BE2C (cell line): ENCODE data around the gene LENG9.
A peak's percentile ranks its signal among the peaks of the same experiment; 100 is the strongest.

Source experiments
- DNase-seq: peaks from one replicate; pipeline ENCODE4 v3.0.0-alpha.2; 2020
- H3K27me3 ChIP-seq: fragments of 250-450 bp; sonication (Bioruptor Pico); 2 replicates; pipeline ENCODE4 v1.5.1; 2020; ENCODE audit warnings: mild to moderate bottlenecking
- H3K36me3 ChIP-seq: fragments of 250-450 bp; sonication (Bioruptor Pico); 2 replicates; pipeline ENCODE4 v1.5.1; 2020; ENCODE audit warnings: mild to moderate bottlenecking
- H3K4me1 ChIP-seq: fragments of 250-450 bp; sonication (Bioruptor Pico); 2 replicates; pipeline ENCODE4 v1.5.1; 2020
- H3K4me3 ChIP-seq: 2 replicates; pipeline ENCODE4 v1.5.1; 2011; ENCODE audit warnings: low read depth, low read length
- H3K9me3 ChIP-seq: fragments of 250-450 bp; sonication (Bioruptor Pico); 2 replicates; pipeline ENCODE4 v1.5.1; 2020
- CTCF ChIP-seq: IDR thresholded peaks from 2 replicates; pipeline ENCODE4 v1.5.1; 2012; ENCODE audit warnings: mild to moderate bottlenecking, low read depth, low read length

Gene LENG9

DNA sequence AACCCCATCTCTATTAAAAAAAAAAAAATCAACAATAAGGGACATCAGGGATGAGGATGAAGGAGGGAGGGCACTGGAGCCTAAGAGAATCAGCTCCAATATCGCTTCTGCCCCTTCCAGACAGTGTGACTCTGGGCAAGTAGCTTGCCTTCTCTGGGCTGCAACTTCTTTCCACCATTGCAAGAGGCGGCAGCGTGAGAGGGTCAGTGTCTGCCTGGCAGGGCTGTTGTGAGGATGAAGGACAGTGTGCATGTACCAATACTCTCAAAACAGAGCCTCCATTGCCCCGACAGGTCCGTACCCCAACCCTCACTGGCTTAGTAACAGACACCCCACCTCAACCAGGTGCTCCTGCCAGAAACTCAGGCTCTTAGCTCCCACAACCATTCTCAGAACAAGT lies 29.9 kb downstream of the LENG9 start:
- Histone ChIP-seq H3K9me3 (no peaks in the 10 kb centered on the region; the same call in 1 of the 2 replicates), H3K4me3 (no peak overlapping the region), H3K4me1 (no peaks in the 10 kb centered on the region; the same call in 1 of the 2 replicates), H3K36me3 (no peaks in the 10 kb centered on the region), H3K27me3 (peaks cover 40% of the 10 kb centered on the region)
- TF ChIP-seq CTCF, result no peak
- DNase-seq, result no peak

DNA sequence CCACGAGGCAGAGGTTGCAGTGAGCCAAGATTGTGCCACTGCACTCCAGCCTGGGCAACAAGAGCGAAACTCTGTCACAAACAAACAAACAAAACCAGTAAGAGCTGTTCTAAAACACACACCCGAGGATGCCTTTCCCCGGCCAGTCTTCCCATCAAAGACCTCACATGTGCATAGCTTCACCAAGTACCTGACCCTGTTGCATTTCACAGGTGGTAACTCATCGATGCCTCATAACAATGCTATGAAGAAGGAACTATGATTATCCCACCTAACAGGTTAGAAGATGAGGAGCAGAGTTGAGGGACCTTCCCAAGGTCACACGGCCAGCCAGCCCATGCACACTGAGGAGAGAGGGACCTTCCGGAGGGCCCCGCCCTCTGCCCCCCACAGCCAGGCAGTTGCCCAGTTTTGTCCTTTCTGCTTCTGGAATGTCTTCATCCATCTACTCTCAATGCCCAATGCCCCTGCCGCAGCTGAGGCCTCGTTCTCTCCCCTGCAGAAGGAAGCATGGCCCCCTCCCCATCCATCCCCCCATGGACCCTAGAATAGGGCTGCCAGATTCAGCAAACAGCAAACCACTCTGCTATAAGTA lies 31.3 kb downstream of the LENG9 start:
- no peaks in the 10 kb centered on the region; the same call in 1 of the 2 replicates for H3K9me3 ChIP-seq
- H3K4me1 ChIP-seq, result no peaks in the 10 kb centered on the region; the same call in 1 of the 2 replicates
- no peak for TF ChIP-seq CTCF
- H3K4me3 ChIP-seq, result no peak overlapping the region
- no peaks in the 10 kb centered on the region for H3K36me3 ChIP-seq
- H3K27me3 ChIP-seq, result peaks cover 46% of the 10 kb centered on the region
- DNase-seq, result no peak

GRCh38 chr19:54431255-54431838 lies 32.2 kb downstream of the LENG9 start:
- no peak for DNase-seq
- TF ChIP-seq CTCF, result no peak; the same call in 1 of the 2 replicates
- H3K27me3 ChIP-seq, result peaks cover 52% of the 10 kb centered on the region
- no peaks in the 10 kb centered on the region; the same call in 1 of the 2 replicates for H3K4me1 ChIP-seq
- no peaks in the 10 kb centered on the region for H3K36me3 ChIP-seq
- no peak overlapping the region for H3K4me3 ChIP-seq
- no peaks in the 10 kb centered on the region; the same call in 1 of the 2 replicates for H3K9me3 ChIP-seq

GRCh38 chr19:54430306-54431254 lies 33.0 kb downstream of the LENG9 start:
- DNase-seq, result peak; percentile 74
- Histone ChIP-seq H3K36me3 (no peaks in the 10 kb centered on the region), H3K9me3 (no peaks in the 10 kb centered on the region; the same call in 1 of the 2 replicates), H3K4me1 (no peaks in the 10 kb centered on the region; the same call in 1 of the 2 replicates), H3K27me3 (peaks cover 60% of the 10 kb centered on the region), H3K4me3 (no peak overlapping the region)
- TF ChIP-seq CTCF, result peak; percentile 37; the same call in 1 of the 2 replicates

DNA sequence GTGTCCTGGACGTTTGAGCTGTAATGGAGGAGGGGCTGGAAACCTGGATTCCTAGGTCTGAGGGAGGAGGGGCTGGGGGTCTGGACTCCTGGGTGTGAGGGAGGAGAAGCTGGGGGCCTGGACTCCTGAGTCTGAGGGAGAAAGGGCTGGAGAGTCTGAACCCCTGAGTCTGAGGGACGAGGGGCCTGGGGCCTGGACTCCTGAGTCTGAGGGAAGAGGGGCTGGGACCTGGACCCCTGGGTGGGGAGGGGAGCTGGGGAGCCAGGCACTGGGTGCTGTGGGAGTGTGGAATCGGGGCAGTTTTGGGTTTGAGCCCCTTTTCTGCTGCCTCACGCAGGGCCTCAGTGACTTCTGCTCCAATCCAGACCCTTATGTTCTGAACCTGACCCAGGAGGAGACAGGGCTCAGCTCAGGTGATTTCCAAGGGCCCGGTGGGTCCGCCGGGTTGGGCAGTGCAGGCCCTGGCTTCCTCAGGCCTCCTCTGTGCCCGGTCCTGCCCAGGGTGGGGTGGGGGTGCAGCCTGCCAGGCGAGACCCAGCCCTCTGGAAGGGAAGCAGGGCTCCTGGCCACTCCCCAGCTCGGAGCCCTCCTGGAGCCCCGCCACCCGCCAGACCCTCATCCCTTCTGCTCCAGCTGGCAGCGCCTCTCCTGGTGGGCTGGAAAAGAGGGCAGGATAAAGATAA lies 33.9 kb downstream of the LENG9 start:
- H3K4me1 ChIP-seq, result no peaks in the 10 kb centered on the region; the same call in 1 of the 2 replicates
- no peaks in the 10 kb centered on the region; the same call in 1 of the 2 replicates for H3K9me3 ChIP-seq
- H3K27me3 ChIP-seq, result peaks cover 68% of the 10 kb centered on the region
- no peak overlapping the region for H3K4me3 ChIP-seq
- DNase-seq, result no peak
- H3K36me3 ChIP-seq, result no peaks in the 10 kb centered on the region
- TF ChIP-seq CTCF, result no peak
